NK-92 treated with Interleukin-12 subunit alpha and Interleukin-12 subunit beta, amount 100 ng/mL, for 24 hours (cell line): ENCODE measurements around the gene LPP.

Experiments used
- DNase-seq: peaks from one replicate; lab custom pipeline; 2025; lab: John Stamatoyannopoulos, UW

The LPP gene

DNA sequence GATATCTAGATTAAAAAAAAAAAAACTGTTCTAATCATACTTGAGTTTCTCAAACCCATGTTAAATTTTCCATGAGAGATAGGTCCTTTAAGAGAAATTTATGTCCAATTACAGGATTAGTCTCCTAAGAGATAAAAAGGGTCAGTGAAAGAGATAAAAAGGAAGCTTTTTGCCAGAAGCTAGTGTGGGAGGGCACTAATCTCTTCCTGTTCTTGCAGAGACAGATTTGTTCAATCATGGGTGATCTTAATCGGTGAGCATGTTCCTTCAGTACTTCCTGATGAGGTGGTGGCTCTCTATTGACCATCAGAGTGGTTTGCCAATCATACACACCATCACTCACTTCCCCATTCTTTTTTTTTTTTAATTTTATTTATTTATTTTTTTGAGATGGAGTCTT is 16.9 kb upstream of the LPP start:
- no peak for DNase-seq

DNA sequence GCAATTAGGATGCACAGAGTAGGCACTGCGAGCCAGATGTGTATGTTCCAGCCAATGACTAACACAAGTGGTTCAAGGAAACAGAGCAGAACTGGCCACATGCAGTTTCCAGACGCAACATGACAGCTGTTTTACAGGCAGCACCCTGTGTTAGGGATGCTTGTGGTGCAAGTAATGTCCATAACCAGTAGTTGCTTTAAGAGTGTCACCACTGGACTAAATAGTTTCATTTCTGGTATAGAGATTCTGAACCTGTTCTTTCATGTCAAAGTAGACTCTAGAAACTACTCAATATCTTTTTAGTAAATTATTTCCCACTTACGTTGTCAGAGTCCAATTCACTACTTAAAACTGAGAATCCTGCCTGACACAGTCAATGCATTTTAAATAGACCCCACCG is 14.5 kb upstream of the LPP start:
- DNase-seq, result no peak

DNA sequence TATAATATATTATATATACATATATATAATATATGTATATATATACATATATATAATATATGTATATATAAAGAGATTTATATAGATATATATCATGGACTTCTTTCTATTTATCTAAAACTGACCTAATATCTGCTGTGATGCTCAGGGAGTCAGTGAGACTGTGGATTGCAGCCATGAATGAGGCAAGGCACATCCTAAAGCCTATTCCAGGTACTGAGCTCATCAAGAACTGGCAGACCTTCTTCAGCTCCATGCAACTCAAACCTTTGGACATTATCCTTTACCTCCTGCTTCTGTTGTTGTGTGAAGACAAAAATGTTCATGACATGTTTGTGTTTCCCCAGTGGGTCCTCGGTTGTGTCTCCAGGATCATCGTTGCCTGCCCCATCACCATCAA is 7.7 kb upstream of the LPP start:
- no peak for DNase-seq

DNA sequence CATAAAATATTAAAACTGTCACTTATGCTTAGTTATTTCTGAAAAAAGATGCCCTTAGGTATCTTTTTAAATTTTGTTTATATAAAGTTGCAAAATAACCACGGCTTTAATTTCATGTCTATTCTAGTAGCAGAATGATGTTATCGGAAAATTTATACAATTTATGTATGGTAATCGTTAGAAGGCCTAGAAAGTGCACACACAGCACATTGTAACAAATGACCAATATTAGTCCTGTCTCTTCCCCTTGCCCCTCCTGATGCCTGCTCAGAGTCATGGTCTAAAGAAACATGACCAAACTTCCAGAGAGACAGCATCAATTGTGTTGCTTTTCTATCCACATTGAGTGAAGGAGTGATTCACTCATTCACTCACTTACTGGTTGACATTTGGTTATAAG is 6.2 kb upstream of the LPP start:
- no peak for DNase-seq

DNA sequence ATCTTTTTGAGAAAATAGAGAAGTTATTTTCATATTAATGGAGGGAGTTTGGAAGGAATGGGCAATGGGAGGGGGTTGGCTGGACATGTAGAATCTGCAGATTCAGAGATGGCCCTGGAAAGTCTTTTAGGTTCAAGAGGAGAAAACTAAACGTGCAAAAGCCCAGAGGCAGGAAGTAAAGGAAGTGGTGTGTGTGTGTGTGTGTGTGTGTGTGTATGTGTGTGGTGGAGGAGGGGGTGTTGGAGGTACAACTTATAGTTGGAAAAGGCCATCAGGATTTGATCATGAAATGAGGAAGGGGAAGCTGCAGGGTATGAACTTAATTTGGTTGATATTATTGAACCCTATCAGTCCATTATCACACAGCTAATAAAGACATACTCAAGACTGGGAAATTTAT is 5.6 kb upstream of the LPP start:
- no peak for DNase-seq

DNA sequence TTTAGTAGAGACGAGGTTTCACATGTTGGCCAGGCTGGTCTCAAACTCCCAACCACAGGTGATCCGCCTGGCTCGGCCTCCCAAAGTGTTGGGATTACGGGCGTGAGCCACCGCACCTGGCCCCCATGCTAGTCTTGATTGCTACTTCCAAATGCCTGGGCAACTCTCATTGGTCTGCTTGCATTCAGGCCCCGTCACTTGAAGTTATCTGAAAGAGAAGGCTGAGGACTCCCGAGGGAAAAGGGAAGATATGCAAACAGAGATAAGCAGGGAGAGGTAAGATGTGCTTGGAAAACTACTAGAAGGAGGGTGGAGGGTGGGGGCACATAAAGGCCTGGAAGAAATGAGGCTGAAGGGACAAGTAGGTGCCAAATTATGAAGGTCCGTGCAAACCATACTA is 4.4 kb upstream of the LPP start:
- no peak for DNase-seq

DNA sequence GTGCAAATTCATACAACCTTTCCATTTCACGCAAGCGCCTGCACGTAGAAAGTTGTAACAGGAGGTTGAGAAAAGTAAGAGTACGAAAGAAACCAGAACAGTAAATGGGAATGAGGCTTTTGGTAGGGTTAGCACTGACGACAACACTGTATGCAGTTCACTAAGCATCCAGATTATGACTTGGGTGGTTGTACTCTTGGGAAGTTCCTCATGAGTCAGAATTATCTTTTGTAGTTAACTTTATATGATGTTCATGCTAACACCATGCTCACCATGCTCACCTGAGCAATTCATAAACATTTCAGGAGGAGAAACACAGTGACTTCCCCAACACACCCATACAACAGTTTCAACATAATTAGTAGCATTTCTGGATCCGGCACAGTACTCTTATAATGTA is 3.0 kb upstream of the LPP start:
- DNase-seq, result no peak

DNA sequence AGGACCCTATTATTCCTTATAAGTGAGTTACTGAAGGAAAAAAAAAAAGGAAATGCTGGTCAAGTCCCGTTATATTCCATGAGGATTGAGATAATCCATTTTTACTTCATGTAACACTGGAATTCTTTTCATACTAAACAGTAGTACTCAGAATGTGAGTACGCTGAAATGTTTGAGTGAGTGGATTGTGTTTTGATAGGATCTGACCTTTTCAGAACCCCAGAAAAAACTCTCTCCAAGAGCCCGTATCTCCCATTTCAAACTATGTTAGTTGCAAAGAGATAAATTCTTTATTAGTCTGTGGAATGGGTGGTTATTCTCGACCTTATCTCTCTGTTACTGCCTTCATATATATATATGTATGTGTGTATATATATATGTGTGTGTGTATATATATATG is 2.5 kb upstream of the LPP start:
- no peak for DNase-seq

DNA sequence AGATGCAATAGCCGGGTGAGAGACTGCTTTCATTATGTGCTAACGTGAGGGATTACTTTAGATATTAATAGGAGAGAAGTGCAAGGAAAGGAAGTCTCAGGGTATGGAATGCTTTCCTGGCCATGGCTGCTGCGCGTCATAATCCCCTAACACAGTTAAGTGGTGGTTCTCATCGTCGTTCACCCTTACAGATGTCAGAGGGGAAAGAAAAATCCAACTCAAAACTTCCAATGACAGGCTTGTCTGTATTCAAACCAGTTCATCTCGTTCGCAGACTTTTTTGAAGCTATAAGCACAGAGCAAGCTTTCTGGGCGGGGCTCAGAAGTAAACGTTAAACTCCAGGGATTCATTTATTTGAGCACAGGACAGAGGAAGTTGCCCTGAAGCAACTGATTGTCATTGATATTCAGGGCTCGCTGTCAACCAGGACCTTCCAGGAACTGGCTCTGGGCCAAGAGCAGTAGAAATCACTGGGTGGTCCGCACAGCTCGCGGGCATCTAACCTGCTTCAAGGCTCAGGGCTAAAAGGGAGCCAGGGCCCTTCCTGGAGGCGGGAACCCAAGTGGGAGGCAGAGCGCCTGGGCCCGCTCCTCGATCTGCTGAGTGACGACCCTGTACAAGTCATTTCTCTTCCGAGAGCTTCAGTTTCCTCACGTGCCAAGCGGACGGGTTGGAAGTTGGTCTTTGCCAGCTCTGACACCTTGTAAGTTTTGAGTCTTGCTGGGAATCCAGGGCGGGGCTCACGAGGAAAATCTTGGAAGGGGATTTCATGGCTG is 1.1 kb upstream of the LPP start:
- no peak for DNase-seq

DNA sequence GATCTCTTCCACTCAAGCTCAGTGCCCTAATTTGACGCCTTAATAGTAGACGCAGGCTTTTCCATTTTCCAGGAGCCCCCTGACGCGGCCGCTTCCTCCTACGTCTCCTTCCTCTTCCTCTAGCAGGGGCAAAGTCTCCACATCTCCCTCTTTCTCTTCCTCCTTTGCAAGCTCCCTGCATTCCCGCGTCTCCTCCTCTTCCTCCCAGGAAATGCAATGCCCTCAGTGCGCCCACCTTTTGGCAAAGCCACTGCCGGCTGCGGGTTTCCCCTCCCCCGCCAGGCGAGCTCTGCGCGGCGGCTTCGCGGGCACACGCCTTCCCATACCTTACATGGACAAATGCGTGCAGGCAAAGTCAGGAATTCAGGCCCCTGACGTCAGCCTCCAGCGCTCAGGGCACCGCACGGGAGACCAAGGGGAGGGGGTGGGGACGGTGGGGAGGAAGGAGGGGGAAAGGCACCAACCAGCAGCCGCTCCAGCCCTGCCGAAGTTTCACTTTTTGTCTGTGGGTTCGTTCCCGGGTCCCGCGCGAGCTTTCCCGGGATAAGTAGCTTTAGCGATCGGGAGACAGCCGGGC is 432 bp upstream of the LPP start:
- DNase-seq, result peak; percentile 49

DNA sequence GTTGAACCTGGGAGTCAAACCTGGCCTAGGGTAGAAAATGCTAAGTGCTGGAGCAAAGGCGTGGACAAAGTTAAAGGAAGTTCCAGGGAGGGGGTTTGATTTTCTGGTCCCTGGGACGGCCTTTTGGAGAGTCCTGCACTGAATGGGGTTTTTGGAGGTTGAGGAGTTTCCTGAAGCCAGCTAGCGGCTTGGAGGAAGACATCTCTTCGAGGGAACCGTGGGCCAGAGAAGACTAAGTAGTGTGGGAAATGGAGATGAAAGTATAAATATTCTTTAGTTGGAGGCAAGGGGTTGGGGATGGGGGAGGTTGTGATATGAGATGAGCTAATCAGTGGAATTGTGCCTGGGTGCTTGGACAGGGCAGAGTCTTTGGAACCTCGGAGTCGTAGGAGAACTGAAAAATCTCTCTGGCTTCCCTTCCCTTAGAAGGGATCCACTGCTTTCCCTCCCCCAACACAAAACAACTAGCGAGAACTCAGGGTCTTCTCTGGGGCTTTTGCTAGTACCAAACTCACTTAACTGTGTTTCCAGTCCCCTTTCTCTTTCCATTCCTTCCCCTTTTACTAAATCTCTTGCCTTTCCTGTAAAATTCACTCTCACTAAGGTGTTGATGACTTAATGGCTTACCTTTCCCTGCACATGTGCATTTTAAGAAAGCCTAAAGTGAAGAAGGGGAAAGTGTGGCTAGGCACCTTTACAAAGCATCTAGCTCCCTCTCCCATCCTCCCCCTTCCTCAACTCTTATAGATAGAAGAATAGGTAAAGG is 1.0 kb downstream of the LPP start:
- no peak for DNase-seq

DNA sequence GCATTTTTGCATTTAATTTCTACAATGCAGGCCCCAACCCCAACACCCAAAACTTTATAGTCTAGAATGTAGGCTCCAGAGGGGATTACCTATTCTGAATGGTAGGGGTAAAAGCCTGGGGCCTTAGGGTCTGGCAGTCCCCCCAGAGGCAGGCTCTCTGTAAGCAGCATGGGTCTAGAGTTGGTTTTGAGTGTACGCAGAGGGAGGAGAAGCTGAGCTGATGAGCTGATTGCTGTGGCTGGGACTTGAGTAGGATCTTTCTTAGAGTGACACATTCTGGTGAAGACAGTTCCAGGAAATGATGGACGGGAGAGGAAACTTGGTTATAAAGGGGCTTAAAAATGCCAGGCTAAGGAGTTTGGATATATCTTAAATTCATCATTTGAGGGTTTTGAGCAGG is 2.1 kb downstream of the LPP start:
- DNase-seq, result no peak

DNA sequence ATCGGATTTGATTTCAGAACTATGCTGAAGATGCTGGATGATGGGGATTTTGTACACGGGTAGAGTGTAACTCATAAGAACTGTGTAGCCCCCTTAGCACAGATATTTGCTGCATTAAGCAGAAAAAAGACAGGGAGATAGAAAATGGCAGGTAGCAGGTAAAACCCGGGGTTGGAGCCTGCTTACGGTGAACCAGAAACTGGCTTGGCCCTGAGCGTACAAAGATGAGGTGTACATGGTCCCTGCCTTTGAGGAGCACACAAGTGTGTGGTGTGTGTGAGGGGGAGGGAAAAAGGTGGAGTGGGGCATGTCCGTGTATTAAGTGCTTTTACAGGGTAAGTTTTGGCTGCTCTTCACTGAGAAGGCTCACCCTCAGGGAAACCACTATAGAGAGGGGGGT is 3.5 kb downstream of the LPP start:
- no peak for DNase-seq

DNA sequence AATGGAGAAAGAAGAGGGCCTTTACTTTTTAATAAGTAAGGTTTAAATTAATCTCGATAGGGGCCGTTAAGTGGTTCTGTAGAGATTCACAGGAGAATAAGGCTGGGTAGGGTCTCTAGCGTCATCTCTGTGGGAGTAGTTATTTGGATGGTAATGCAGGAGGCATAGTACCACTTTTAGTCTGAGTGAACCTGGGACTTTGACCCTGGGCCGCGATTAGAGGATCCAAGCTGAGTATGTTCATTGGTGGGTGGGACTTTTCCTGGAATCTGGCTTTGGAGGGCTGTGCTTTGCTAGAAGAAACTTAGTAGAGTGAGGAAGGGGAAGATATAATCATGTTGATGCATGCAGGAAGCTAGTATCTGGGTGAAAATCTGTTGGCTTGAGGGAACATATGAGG is 4.0 kb downstream of the LPP start:
- no peak for DNase-seq

DNA sequence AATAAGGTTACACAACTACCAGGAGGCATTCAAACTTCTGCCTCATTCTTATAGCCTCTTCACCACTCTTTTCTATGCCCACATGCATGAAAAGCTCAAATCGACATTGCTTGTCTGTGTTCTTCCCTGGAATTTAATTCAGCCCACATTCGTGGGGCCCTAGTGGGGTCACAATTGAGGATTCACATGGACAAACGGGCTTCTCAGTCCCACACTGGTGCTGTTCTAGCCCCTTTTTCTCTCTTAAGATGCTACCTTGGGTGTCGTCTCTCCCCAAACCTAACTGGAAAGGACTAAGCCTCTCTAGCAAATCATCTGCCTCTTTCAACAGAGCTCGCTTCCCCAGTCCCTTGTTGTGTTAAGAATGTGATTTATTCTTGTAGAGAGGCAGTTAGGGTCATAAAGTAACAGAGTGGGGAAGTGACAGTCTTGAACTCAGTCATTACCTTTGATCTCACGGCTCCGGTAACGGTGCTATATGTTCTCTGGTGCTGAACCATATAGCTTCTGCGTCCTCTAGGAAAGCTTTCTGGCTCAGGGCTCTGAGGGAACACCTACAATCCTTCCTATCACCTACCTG is 4.9 kb downstream of the LPP start:
- DNase-seq, result no peak

DNA sequence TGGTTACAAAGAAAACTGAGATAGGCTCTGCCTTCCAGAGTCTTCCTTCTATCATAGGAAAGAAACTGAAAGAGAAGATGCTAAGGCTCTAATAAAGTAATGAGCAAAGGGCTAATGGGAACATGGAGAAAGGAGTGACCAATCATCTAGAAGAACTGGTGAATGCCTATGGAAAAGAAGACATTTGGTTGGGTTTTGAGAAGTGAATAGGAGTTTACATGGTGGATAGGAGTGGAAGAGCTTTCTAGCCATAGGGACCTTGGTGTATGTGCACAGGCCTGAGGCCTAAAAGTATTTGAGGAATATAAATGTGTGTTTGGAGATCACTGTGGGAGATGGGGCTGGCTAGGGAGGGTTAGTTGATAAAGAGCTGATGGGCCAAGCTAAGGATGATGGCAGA is 6.8 kb downstream of the LPP start:
- no peak for DNase-seq

DNA sequence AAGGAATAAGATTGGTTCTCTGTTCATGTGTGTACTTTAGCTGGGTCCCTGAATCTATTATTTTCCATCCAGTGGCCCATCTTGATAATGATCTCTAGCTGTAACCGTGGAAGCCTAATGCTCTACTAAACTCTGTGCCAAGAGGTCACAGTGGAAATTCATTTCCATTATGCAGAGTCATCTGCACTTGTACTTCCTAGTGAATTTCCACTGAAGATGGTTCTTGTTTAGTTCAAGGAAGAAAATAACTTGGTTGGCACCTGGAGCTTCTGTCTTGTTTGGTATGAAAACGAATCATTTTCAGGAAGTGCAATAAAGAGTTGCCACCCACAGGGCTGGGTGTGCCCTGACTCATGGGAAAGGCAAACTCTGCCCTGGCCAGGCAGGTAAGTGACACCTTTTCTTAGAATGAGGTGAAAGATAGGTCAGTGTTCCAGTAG is 10.3 kb downstream of the LPP start:
- no peak for DNase-seq

DNA sequence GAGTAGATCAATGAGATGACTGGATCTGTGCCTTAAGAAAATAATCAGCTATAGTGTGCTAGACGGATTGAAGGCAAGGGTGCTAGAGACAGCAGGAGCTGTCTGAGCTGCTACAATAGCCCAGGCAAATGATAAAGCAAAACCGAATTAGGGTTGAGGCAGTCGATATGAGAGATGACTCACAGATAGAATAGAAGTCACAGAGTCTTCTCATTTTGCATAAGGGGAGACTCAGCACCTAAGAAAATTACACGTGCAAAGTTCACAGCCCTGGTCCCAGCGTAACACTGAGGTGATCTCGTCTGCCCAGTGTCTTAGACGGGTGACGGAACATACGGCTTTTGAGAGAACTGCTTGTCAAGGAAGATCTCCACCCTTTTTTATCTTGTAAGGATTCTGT is 11.6 kb downstream of the LPP start:
- DNase-seq, result no peak

DNA sequence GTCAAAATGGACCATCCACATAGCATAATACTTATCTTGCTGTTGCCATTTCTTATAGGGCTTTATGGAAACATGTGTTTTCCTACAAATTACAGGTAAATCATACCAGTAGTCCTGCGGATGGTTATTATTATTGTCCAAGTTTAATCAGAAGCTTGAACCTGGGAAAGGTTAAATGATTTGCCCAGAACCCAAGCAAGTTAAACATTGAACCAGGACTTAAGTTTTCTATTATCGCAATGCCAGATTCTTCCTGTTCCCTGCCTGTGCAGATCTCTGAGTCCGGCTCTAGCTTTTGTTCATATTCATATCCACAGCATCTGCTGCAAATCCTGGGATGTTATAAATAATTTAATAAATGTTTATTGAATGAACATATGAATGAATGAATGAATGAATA is 12.5 kb downstream of the LPP start:
- no peak for DNase-seq

DNA sequence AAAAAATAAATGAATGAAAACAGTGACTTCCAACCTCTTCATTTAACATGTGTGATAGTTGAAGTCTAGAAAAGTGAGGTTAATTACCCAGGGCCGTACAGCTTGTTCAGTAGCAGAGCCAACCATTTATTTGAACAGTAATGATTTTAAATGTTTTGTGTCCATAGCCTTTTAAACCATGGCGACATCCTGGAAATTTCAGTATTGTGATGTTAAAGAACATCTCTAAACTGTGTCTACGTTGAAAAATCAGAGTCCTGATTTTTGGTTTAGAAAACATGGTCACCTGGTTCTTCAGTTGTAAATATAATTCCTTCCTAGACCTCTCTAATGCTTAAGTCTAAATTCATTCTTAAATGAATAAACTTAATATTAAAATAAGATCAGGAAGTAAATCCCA is 14.2 kb downstream of the LPP start:
- DNase-seq, result no peak

DNA sequence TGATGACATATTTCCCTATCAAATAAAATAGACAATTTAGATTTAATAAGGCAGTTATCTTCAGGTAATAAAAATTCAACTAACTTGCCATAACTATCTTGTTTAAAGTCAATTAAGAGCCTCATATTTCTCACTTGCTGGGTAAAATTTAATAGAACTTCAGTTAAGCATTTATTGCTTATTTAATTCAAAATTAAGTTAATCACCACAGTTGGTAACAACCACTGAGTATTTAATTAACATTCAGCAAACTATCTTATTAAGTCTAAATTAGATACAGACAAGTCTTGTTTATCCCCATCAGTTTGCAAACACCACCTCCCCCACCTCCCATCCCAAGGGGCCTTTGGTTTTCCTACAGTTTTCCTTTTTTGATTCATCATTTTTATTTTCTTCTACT is 14.7 kb downstream of the LPP start:
- DNase-seq, result no peak

DNA sequence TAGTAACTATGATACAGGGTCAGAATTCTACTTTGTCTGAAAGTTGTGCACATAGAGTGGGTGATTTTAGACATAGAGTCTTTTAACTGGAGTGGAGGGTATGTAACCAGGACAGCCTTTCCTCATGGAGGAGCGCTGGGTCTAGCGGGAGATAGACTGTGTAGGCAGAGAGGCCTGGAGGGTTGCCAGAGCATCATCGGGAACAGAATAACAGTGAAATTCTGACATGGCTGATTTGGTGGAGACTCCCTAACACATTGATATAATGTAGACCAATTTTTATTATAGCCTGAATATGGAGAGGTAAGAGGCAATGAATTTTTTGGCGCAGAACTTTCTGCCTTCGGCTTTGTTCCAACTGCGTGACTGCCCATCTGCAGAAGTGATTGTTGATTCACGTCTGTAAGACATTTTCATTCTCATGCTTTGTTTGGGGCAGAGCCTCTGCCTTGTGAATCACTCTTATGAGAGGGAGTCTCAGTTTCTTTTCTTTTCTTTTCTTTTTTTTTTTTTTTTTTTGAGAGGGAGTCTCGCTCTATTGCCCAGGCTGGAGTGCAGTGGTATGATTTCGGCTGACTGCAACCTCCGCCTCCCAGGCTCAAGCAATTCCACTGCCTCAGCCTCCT is 16.0 kb downstream of the LPP start:
- no peak for DNase-seq
